GM21423 (cell line): ENCODE data around the gene LURAP1L.
"Not testable (repeated sequence)": the region's sequence is repeated elsewhere in the genome, so short reads cannot be mapped to it uniquely, and the experiment has no call there.

Experiments
- ATAC-seq: cut with Tn5 transposase; IDR thresholded peaks from one replicate; pipeline ENCODE4 v1.9.1; 2021; ENCODE audit warnings: mild to moderate bottlenecking, moderate library complexity; ENCODE audit not compliant: unreplicated experiment

Gene LURAP1L

GRCh38 chr9:12853051-12853450 lies 78.2 kb downstream of the LURAP1L start:
- ATAC-seq, result no peak

- no peak for ATAC-seq
These were observed 79.4 kb downstream of the LURAP1L start for GRCh38 chr9:12854221-12854620.

GRCh38 chr9:12855066-12855465 lies 80.2 kb downstream of the LURAP1L start:
- no peak for ATAC-seq

GRCh38 chr9:12856603-12857002 lies 81.8 kb downstream of the LURAP1L start:
- ATAC-seq, result no peak

GRCh38 chr9:12859704-12860251 lies 85.0 kb downstream of the LURAP1L start:
- ATAC-seq, result no peak

- no peak for ATAC-seq
These were observed 86.2 kb downstream of the LURAP1L start for GRCh38 chr9:12860998-12861397.

GRCh38 chr9:12862611-12863410 lies 88.0 kb downstream of the LURAP1L start:
- ATAC-seq, result no peak

- ATAC-seq, result no peak
These were observed 88.8 kb downstream of the LURAP1L start for GRCh38 chr9:12863618-12864017.

- ATAC-seq, result not testable (repeated sequence)
These were observed 90.6 kb downstream of the LURAP1L start for GRCh38 chr9:12865380-12865779.
